ENCODE data around the gene LDLRAD3.

DNA sequence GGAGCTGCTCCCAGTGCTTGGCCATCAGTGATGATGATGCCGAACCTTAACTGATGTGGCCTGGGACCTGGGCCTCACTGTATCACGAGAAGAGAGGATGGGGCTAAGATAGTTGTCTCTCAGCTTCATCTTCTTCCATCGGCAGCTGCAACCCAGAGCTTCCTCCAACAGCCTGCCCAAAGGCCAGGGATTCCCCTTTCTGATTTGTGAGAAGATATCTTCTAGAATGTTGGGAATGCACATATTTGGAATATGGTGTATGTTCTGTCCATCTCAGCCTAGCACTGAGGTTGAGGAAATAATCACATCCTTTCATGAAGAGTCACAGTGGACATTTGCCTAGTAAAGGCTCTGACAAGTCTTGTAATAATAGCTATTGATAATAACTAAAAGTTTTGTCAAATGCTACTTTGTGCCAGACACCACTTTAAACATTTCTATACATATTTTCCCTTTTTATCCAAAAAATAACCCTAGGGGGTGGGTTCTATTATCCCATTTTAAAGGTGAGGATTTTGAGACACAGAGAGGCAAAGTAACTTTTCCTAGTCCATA lies 272.3 kb downstream of the LDLRAD3 start:
- TF ChIP-seq FOXA1 (IDR thresholded peaks at IDR 0.05): no peak
- TF ChIP-seq BHLHE40 (IDR thresholded peaks at IDR 0.05; ENCODE audit: borderline replicate concordance): no peak

All from HEK293T (cell line).